Lung (tissue), 12 donors: Measurements from ENCODE around the gene EPS8L3. TPM values are rescaled to one million over a fixed set of nuclear protein-coding genes. Genes with fewer than 3 reads are reported as not detected.
A peak's percentile ranks its signal among the peaks of the same experiment; 100 is the strongest.

ENCODE experiments used
- ATAC-seq: fragments of 200-7000 bp; cut with Tn5 transposase; one replicate; pipeline ENCODE4 v1.9.1; 2020; ENCODE audit warnings: moderate number of reproducible peaks; ENCODE audit not compliant: insufficient read depth, low FRiP score
- DNase-seq, 3 donors: peaks; one replicate each; pipeline ENCODE4 v3.0.0-alpha.2; 2013 to 2017
- H3K27ac ChIP-seq, 2 donors: one replicate each; pipeline ENCODE4 v1.5.1; 2013; ENCODE audit warnings: mild to moderate bottlenecking in 2 of 2, moderate library complexity in 2 of 2, control low read depth in 1 of 2, inconsistent platforms in 1 of 2, low read depth in 1 of 2, low read length in 1 of 2
- H3K27me3 ChIP-seq, 3 donors: one replicate each; pipeline ENCODE4 v1.5.1; 2013; ENCODE audit warnings: low read length in 2 of 3; ENCODE audit not compliant: control insufficient read depth in 3 of 3, insufficient read depth in 3 of 3
- H3K36me3 ChIP-seq, 4 donors: one replicate each; pipeline ENCODE4 v1.5.1; 2013; ENCODE audit warnings: low read length in 4 of 4, mild to moderate bottlenecking in 1 of 4, moderate library complexity in 1 of 4; ENCODE audit not compliant: control insufficient read depth in 4 of 4, insufficient read depth in 4 of 4
- H3K4me1 ChIP-seq, 5 donors: one replicate each; pipeline ENCODE4 v1.5.1; 2013; ENCODE audit warnings: low read length in 5 of 5, mild to moderate bottlenecking in 2 of 5, moderate library complexity in 1 of 5; ENCODE audit not compliant: control insufficient read depth in 5 of 5, insufficient read depth in 5 of 5
- H3K4me3 ChIP-seq: one replicate; pipeline ENCODE4 v1.5.1; 2013; ENCODE audit warnings: mild to moderate bottlenecking, control low read depth, moderate library complexity
- H3K9ac ChIP-seq, 2 donors: one replicate each; pipeline ENCODE4 v1.5.1; 2013; ENCODE audit warnings: low read length in 2 of 2, control low read depth in 1 of 2; ENCODE audit not compliant: insufficient read depth in 1 of 2
- H3K9me3 ChIP-seq, 4 donors: one replicate each; pipeline ENCODE4 v1.5.1; 2013; ENCODE audit warnings: low read length in 3 of 4, mild to moderate bottlenecking in 1 of 4, moderate library complexity in 1 of 4; ENCODE audit not compliant: control insufficient read depth in 4 of 4, insufficient read depth in 3 of 4
- WGBS, 2 donors: extraction: QIAGEN DNeasy Blood & Tissue Kit; methylation state at CpG; one replicate each; pipeline ENCODE4 v1.1.7; 2013; 5-methylcytosine and 5-hydroxymethylcytosine counted together
- polyA plus RNA-seq, 2 donors: library from polyadenylated mRNA; stranded (reverse); fragments of 200-250 nt; gene quantifications; one replicate each; pipeline ENCODE4 v1.2.1, GENCODE V29; 2013
- total RNA-seq, 2 donors: library from RNA; depleted of rRNA in 1 of 2; stranded (reverse); fragments of >200 nt in 1 of 2; gene quantifications; one replicate each; pipeline ENCODE4 v1.2.1, GENCODE V29; 2014 to 2021
- TF ChIP-seq, protein P1 (sequence below): IDR thresholded peaks from 2 replicates; pipeline ENCODE4 v1.5.1; 2012; ENCODE audit warnings: mild to moderate bottlenecking; ENCODE audit errors: control extremely low read depth, extremely low read depth
- donor health status: control.
- donor health status: control.
- donor health status: Bipolar disorder and iron deficiency.
- donor health status: healthy.
- donor health status: DM: yes; HTN: yes; CAD: no.

EPS8L3 gene
- total and polyA plus RNA-seq, 4 donors: 0.10 to 0.52 TPM; not detected in 2

GRCh38 chr1:109776911-109777310 is 13.2 kb upstream of the EPS8L3 start:
- TF ChIP-seq, protein P1, sequence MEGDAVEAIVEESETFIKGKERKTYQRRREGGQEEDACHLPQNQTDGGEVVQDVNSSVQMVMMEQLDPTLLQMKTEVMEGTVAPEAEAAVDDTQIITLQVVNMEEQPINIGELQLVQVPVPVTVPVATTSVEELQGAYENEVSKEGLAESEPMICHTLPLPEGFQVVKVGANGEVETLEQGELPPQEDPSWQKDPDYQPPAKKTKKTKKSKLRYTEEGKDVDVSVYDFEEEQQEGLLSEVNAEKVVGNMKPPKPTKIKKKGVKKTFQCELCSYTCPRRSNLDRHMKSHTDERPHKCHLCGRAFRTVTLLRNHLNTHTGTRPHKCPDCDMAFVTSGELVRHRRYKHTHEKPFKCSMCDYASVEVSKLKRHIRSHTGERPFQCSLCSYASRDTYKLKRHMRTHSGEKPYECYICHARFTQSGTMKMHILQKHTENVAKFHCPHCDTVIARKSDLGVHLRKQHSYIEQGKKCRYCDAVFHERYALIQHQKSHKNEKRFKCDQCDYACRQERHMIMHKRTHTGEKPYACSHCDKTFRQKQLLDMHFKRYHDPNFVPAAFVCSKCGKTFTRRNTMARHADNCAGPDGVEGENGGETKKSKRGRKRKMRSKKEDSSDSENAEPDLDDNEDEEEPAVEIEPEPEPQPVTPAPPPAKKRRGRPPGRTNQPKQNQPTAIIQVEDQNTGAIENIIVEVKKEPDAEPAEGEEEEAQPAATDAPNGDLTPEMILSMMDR: peak; percentile 99
- peak overlapping the region in 1 of 2 donors; percentile 30 for H3K9ac ChIP-seq
- H3K4me3 ChIP-seq: no peak overlapping the region
- H3K9me3 ChIP-seq: peaks cover 0 to 2% (median 0%) of the 10 kb centered on the region in 4 donors
- peaks cover 0 to 10% (median 0%) of the 10 kb centered on the region in 5 donors for H3K4me1 ChIP-seq
- H3K27me3 ChIP-seq: no peaks in the 10 kb centered on the region
- peak; percentile 89 to 93 (median 92) for DNase-seq
- H3K36me3 ChIP-seq: no peaks in the 10 kb centered on the region
- ATAC-seq: peak; percentile 85
- 29 to 40% methylated on average over 4 of the region's 4 CpGs for WGBS, 2 donors
- H3K27ac ChIP-seq: no peak overlapping the region

DNA sequence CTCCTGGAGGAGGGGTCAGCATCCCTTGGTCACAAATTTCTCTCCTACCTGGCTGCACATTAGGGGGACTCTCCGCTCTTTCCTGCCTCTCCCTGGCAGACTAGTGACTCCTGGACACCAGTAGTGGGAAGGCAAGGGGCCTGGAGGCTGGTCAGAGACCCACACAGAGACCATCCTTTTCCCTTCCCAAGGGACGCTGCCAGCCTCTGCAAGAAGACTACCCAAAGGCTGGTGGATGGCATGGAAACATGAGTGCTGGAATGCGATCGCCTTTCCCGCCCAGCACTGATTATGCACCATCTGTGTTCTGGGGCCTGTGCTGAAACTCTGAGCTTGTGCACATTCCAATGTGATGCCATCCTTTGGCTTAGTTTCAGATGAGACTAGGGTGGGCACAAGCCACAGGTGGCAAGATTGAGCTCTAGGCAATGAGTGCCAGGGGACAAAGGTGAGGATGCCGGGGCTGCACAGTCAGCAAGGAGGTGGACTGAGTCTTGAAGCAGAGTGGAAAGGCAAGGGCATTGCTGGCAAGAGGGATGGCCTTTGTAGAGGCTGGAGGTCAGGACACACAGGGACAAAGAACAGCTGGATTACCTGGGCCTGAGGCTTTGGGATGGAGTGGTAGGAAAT is 12.6 kb upstream of the EPS8L3 start:
- no peaks in the 10 kb centered on the region for H3K27me3 ChIP-seq
- H3K4me1 ChIP-seq: peaks cover 0 to 6% (median 0%) of the 10 kb centered on the region in 5 donors
- DNase-seq (peak in 1 of 3 donors; percentile 3), ATAC-seq (no peak)
- TF ChIP-seq, protein P1: no peak
- peaks cover 0 to 2% (median 0%) of the 10 kb centered on the region in 4 donors for H3K9me3 ChIP-seq
- no peak overlapping the region for H3K9ac ChIP-seq
- no peaks in the 10 kb centered on the region for H3K36me3 ChIP-seq
- WGBS, 2 donors: 89 to 93% methylated on average over 6 of the region's 6 CpGs
- H3K27ac ChIP-seq: no peak overlapping the region
- no peak overlapping the region for H3K4me3 ChIP-seq

- 51 to 81% methylated on average over 1 of the region's 1 CpG for WGBS, 2 donors
- Histone ChIP-seq H3K27me3 (no peaks in the 10 kb centered on the region), H3K36me3 (no peaks in the 10 kb centered on the region), H3K27ac (no peak overlapping the region), H3K4me1 (peaks cover 0 to 6% (median 0%) of the 10 kb centered on the region in 5 donors), H3K9ac (no peak overlapping the region), H3K4me3 (no peak overlapping the region), H3K9me3 (no peaks in the 10 kb centered on the region)
- ATAC-seq (no peak), DNase-seq (no peak)
- TF ChIP-seq, protein P1: no peak
Observed at GRCh38 chr1:109775398-109775797, 11.7 kb upstream of the EPS8L3 start.
